OCI-LY7 (cell line): ENCODE data around the gene TUBGCP2. TPM values are rescaled to one million over a fixed set of nuclear protein-coding genes. Genes with fewer than 3 reads are reported as not detected.

ENCODE experiments used
- BruUV-seq: library from RNA; stranded (reverse); fragments of 400-500 nt; replicated peaks from 2 replicates; lab custom pipeline; 2021; lab: Mats Ljungman, UMichigan
- CTCF ChIA-PET: fragments of 300-600 bp; sonication (Branson Sonifier 250); formaldehyde crosslinking; loops from one replicate; lab custom pipeline; 2022; ENCODE audit warnings: antibody characterized with exemption; ENCODE audit not compliant: unreplicated experiment; lab: Charles Lee
- POLR2A ChIA-PET: fragments of 300-600 bp; sonication (Branson Sonifier 250); formaldehyde crosslinking; loops from one replicate; lab custom pipeline; 2022; ENCODE audit warnings: antibody characterized with exemption; lab: Charles Lee
- DNase-seq: peaks from one replicate; pipeline ENCODE4 v3.0.0-alpha.2; 2015; ENCODE audit warnings: low spot score
- H2AFZ ChIP-seq: fragments of 200-600 bp; sonication (generic), shearing (Covaris generic); 2 replicates; pipeline ENCODE4 v1.6.1; 2014; ENCODE audit warnings: mild to moderate bottlenecking, antibody characterized with exemption, low read length, moderate library complexity
- H3K27ac ChIP-seq: fragments of 200-600 bp; sonication (generic); 2 replicates; pipeline ENCODE4 v1.5.1; 2014; ENCODE audit warnings: mixed run types, low read depth, mild to moderate bottlenecking, moderate library complexity, low read length, inconsistent platforms; ENCODE audit not compliant: poor library complexity, severe bottlenecking
- H3K36me3 ChIP-seq: fragments of 200-600 bp; sonication (generic); 2 replicates; pipeline ENCODE4 v1.6.1; 2014; ENCODE audit warnings: mild to moderate bottlenecking, antibody characterized with exemption, low read length, moderate library complexity, mixed read lengths; ENCODE audit not compliant: insufficient read depth
- H3K4me1 ChIP-seq: fragments of 200-600 bp; sonication (generic); 2 replicates; pipeline ENCODE4 v1.5.1; 2014; ENCODE audit warnings: mild to moderate bottlenecking, low read length; ENCODE audit not compliant: insufficient read depth, poor library complexity, severe bottlenecking
- H3K4me2 ChIP-seq: fragments of 200-600 bp; sonication (generic); 2 replicates; pipeline ENCODE4 v1.6.1; 2014; ENCODE audit warnings: mild to moderate bottlenecking, low read length
- H3K4me3 ChIP-seq: fragments of 200-600 bp; sonication (generic); 2 replicates; pipeline ENCODE4 v1.5.1; 2014; ENCODE audit warnings: mild to moderate bottlenecking, low read depth, low read length; ENCODE audit not compliant: poor library complexity, severe bottlenecking
- H3K79me2 ChIP-seq: fragments of 200-600 bp; sonication (generic); 2 replicates; pipeline ENCODE4 v1.6.1; 2016; ENCODE audit warnings: low read depth, mild to moderate bottlenecking, low read length, moderate library complexity, mixed read lengths; ENCODE audit not compliant: insufficient read depth
- H3K9me2 ChIP-seq: fragments of 200-600 bp; sonication (generic); 2 replicates; pipeline ENCODE4 v1.6.1; 2016; ENCODE audit warnings: mild to moderate bottlenecking, low read length, mixed read lengths; ENCODE audit not compliant: insufficient read depth
- H3K9me3 ChIP-seq: fragments of 200-600 bp; sonication (generic); 2 replicates; pipeline ENCODE4 v1.6.1; 2014; ENCODE audit warnings: mild to moderate bottlenecking, mixed run types, low read length, mixed read lengths
- H4K20me1 ChIP-seq: fragments of 200-600 bp; sonication (generic); 2 replicates; pipeline ENCODE4 v1.6.1; 2014; ENCODE audit warnings: mild to moderate bottlenecking, antibody characterized with exemption, low read length, moderate library complexity, mixed read lengths; ENCODE audit not compliant: insufficient read depth
- CTCF ChIP-seq: fragments of 200-600 bp; sonication (generic); conservative IDR thresholded peaks from 2 replicates; pipeline ENCODE4 v1.5.1; 2014; ENCODE audit warnings: mild to moderate bottlenecking, antibody characterized with exemption, low read length, moderate library complexity, mixed read lengths
- EZH2phosphoT487 ChIP-seq: fragments of 200-600 bp; sonication (generic); IDR thresholded peaks from 2 replicates; pipeline ENCODE4 v1.6.1; 2018; ENCODE audit warnings: low read depth, borderline replicate concordance, mild to moderate bottlenecking, mixed run types, antibody characterized with exemption, low read length, moderate library complexity, mixed read lengths
- intact Hi-C: fragments of 100-400 bp; cut with micrococcal nuclease; formaldehyde crosslinking; loops from one replicate; pipeline ENCODE4 v1.10.0; 2022; ENCODE audit not compliant: unreplicated experiment
- total RNA-seq, 2 experiments: library from RNA; depleted of rRNA in 1 of 2; stranded (reverse); fragments of >200 nt in 1 of 2; shearing (Covaris generic) in 1 of 2; gene quantifications; 2 replicates each; pipeline ENCODE4 v1.2.3, GENCODE V29; 2014 to 2022

TUBGCP2 gene
- total RNA-seq, 2 experiments from 2014 or later, result 40.5 to 56.1 TPM

DNA sequence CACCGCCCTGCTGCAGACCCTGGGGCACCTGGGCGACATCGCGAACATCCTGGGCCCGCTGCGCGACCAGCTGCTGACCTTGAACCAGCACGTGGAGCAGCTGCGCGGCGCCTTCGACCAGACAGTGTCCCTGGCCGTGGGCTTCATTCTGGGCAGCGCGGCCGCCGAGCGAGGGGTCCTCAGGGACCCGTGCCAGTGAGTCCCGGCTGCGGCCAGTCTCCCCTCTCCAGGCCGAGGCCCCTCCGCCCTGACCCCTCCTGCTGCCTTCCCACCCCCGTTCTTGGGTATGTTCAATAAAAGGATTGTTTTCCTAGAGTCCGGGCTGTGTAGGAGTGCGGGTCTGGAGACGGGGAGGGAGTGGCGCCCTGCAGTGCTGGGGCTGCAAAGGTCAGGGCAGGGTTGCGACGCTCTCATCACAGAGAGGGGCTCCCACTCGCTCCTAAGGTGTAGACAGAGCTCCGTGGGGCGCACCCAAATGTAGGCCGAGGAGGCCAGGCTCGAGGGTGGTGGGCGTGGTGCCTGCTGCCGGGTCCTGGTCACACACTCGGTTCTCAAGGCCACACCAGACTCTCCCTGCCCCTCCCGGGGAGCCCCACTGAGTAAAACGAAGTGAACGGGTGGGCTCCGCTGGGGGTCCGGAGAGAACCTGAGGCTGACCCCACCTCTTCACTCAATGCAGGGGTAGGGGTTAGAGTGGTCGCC, 77.3 kb downstream of the TUBGCP2 start:
- Histone ChIP-seq H3K4me1 (no peaks in the 10 kb centered on the region), H3K4me3 (no peak overlapping the region), H3K4me2 (no peak overlapping the region), H2AFZ (no peak overlapping the region), H3K27ac (no peak overlapping the region), H4K20me1 (no peaks in the 10 kb centered on the region; the same call in 1 of the 2 replicates), H3K9me3 (no peaks in the 10 kb centered on the region), H3K79me2 (no peaks in the 10 kb centered on the region), H3K9me2 (no peaks in the 10 kb centered on the region), H3K36me3 (no peaks in the 10 kb centered on the region)
- POLR2A ChIA-PET, result no interaction called here
- CTCF ChIA-PET, result no interaction called here
- BruUV-seq, result no TSS peak
- no peak for TF ChIP-seq CTCF
- no peak for DNase-seq
- intact Hi-C loops, result no loop called here

GRCh38 chr10:133230387-133231195, 78.1 kb downstream of the TUBGCP2 start:
- ChIA-PET CTCF (no interaction called here), POLR2A (no interaction called here)
- TF ChIP-seq CTCF (no peak), EZH2phosphoT487 (no peak)
- no peak for DNase-seq
- Histone ChIP-seq H3K9me2 (no peaks in the 10 kb centered on the region), H2AFZ (no peak overlapping the region), H3K36me3 (no peaks in the 10 kb centered on the region), H3K27ac (no peak overlapping the region), H3K4me3 (no peak overlapping the region), H3K4me2 (no peak overlapping the region), H3K79me2 (no peaks in the 10 kb centered on the region), H3K9me3 (no peaks in the 10 kb centered on the region), H3K4me1 (no peaks in the 10 kb centered on the region), H4K20me1 (no peaks in the 10 kb centered on the region)
- intact Hi-C loops, result no loop called here
- BruUV-seq, result no TSS peak

DNA sequence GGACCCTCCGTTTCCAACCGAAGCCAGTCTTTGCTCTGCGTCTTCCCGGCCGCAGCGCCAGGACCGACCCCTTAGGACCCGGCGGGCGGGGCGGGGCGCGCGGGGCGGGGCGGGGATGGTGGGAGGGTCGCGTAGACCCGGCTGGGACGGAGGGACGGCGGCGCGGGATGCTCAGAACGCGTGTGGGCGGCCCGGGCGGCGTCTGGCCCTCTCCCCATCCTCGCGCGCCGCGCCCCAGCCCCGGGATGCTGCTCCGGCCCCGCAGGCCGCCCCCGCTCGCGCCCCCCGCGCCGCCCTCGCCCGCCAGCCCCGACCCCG, 78.7 kb downstream of the TUBGCP2 start, which contains the start of gene UTF1:
TSS of gene UTF1 (plus strand) at position 174 of the 318 bp plus-strand sequence. CDS start at position 246, 72 bp downstream.
- Histone ChIP-seq H3K27ac (no peak within 1 kb of the TSS), H3K79me2 (no peaks in the 10 kb centered on the region), H3K9me2 (no peaks in the 10 kb centered on the region), H3K36me3 (no peaks in the 10 kb centered on the region), H4K20me1 (no peaks in the 10 kb centered on the region), H2AFZ (no peak within 1 kb of the TSS), H3K9me3 (no peaks in the 10 kb centered on the region), H3K4me3 (no peak within 1 kb of the TSS), H3K4me2 (no peak within 1 kb of the TSS), H3K4me1 (no peaks in the 10 kb centered on the region)
- no TSS peak for BruUV-seq
- ChIA-PET POLR2A (no interaction called here), CTCF (no interaction called here)
- intact Hi-C loops, result no loop called here
- no peak for TF ChIP-seq EZH2phosphoT487
- no peak for TF ChIP-seq CTCF
- DNase-seq, result no peak
